Endothelial cell (in vitro differentiated cells): ENCODE measurements around the gene IZUMO2. TPM values are rescaled to one million over a fixed set of nuclear protein-coding genes. Genes with fewer than 3 reads are reported as not detected.
"Not testable (repeated sequence)": the region's sequence is repeated elsewhere in the genome, so short reads cannot be mapped to it uniquely, and the experiment has no call there.

Experiments
- DNase-seq: peaks from one replicate; pipeline ENCODE4 v3.0.0; 2021; ENCODE audit warnings: low spot score
- H3K27ac Mint-ChIP-seq: one replicate; pipeline ENCODE4 v1.8.0; 2021; ENCODE audit warnings: mixed read lengths, inconsistent platforms; ENCODE audit not compliant: unreplicated experiment
- H3K27me3 Mint-ChIP-seq: one replicate; pipeline ENCODE4 v1.8.0; 2021; ENCODE audit warnings: mild to moderate bottlenecking, moderate library complexity, mixed read lengths, inconsistent platforms; ENCODE audit not compliant: unreplicated experiment
- H3K36me3 Mint-ChIP-seq: one replicate; pipeline ENCODE4 v1.8.0; 2021; ENCODE audit warnings: mild to moderate bottlenecking, low read depth, mixed read lengths, inconsistent platforms; ENCODE audit not compliant: unreplicated experiment
- H3K4me1 Mint-ChIP-seq: one replicate; pipeline ENCODE4 v1.8.0; 2021; ENCODE audit warnings: mild to moderate bottlenecking, mixed read lengths, inconsistent platforms; ENCODE audit not compliant: unreplicated experiment
- H3K4me3 Mint-ChIP-seq: one replicate; pipeline ENCODE4 v1.8.0; 2021; ENCODE audit warnings: mild to moderate bottlenecking, mixed read lengths, inconsistent platforms; ENCODE audit not compliant: unreplicated experiment
- H3K9me3 Mint-ChIP-seq: one replicate; pipeline ENCODE4 v1.8.0; 2021; ENCODE audit warnings: mixed read lengths, inconsistent platforms; ENCODE audit not compliant: unreplicated experiment
- total RNA-seq: library from RNA; stranded (reverse); fragmentation: NEBNext Ultra II Directional; extraction: Animal tissue kit (Norgen Biotek cat#: 25700); gene quantifications from one replicate; pipeline ENCODE4 v1.2.1, GENCODE V29; 2021; ENCODE audit not compliant: unreplicated experiment

The IZUMO2 gene
- total RNA-seq, 1 donor from 2014 or later: not detected

GRCh38 chr19:50135856-50136602, 27.1 kb downstream of the IZUMO2 start:
- DNase-seq, H3K36me3 Mint-ChIP-seq, H3K4me1 Mint-ChIP-seq, H3K27ac Mint-ChIP-seq, H3K27me3 Mint-ChIP-seq, H3K9me3 Mint-ChIP-seq, H3K4me3 Mint-ChIP-seq: not testable (repeated sequence)

GRCh38 chr19:50134777-50135719, 28.0 kb downstream of the IZUMO2 start:
- not testable (repeated sequence) for H3K4me1 Mint-ChIP-seq, H3K27me3 Mint-ChIP-seq

GRCh38 chr19:50133518-50134492, 29.3 kb downstream of the IZUMO2 start:
- not testable (repeated sequence) for H3K27me3 Mint-ChIP-seq, H3K36me3 Mint-ChIP-seq, H3K27ac Mint-ChIP-seq, DNase-seq, H3K4me3 Mint-ChIP-seq, H3K9me3 Mint-ChIP-seq, H3K4me1 Mint-ChIP-seq

More at GRCh38 chr19:50134777-50135719, 28.0 kb downstream of the IZUMO2 start:
- H3K36me3 Mint-ChIP-seq, H3K4me3 Mint-ChIP-seq, H3K9me3 Mint-ChIP-seq, H3K27ac Mint-ChIP-seq, DNase-seq: not testable (repeated sequence)

- not testable (repeated sequence) for H3K27me3 Mint-ChIP-seq, H3K4me3 Mint-ChIP-seq, H3K9me3 Mint-ChIP-seq, H3K36me3 Mint-ChIP-seq, H3K27ac Mint-ChIP-seq, H3K4me1 Mint-ChIP-seq, DNase-seq
These were observed 59.1 kb downstream of the IZUMO2 start for GRCh38 chr19:50104012-50104411.

- not testable (repeated sequence) for H3K9me3 Mint-ChIP-seq, H3K4me3 Mint-ChIP-seq, H3K27ac Mint-ChIP-seq, DNase-seq, H3K27me3 Mint-ChIP-seq, H3K4me1 Mint-ChIP-seq, H3K36me3 Mint-ChIP-seq
These were observed 59.7 kb downstream of the IZUMO2 start for GRCh38 chr19:50103405-50103804.

Other genes with a start within 250 kb of the IZUMO2 start
- 15.8 TPM for gene ATF5, start 234.1 kb downstream of the IZUMO2 start, total RNA-seq
- gene NUP62, start 233.8 kb downstream of the IZUMO2 start, total RNA-seq: 60.9 TPM
- gene SIGLEC11, start 202.1 kb downstream of the IZUMO2 start, total RNA-seq: not detected
- 51.2 TPM for gene VRK3, start 137.9 kb downstream of the IZUMO2 start, total RNA-seq
- 10.9 TPM for gene ZNF473, start 137.3 kb downstream of the IZUMO2 start, total RNA-seq
- not detected for gene MYH14, start 40.3 kb upstream of the IZUMO2 start, total RNA-seq
- gene KCNC3, start 166.1 kb upstream of the IZUMO2 start, total RNA-seq: not detected
- gene NAPSA, start 202.4 kb upstream of the IZUMO2 start, total RNA-seq: not detected
- 21.6 TPM for gene NR1H2, start 213.2 kb upstream of the IZUMO2 start, total RNA-seq
- gene POLD1, start 221.1 kb upstream of the IZUMO2 start, total RNA-seq: 54.4 TPM